Measurements from ENCODE around the gene SLIT3. TPM values are rescaled to one million over a fixed set of nuclear protein-coding genes. Genes with fewer than 3 reads are reported as not detected.

The SLIT3 gene
- total and polyA plus RNA-seq, 10 of the 15 experiments (the other 5 are each of a cell fraction or from before 2014, with no cell fraction given): 0.05 TPM; not detected in 9

DNA sequence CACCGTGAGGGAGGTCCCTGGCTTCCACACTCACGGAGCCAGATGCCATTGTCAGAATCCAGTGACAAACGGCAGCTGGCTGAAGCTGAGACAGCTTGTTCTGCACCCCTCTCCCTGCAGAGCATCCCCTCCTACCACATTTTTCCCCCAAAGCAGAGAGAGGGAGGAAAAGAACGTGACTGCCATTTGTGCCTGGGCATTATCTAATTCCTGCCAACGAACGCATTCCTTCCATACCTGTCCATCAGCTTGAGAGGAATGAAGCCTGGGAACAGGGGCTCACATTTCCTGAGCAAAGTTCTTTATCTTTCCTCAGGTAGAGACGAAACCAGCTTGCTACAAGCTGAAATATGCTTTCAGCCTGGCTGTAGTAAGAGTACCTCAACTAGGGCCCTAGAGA is 175.4 kb downstream of the SLIT3 start:
- CTCF ChIA-PET: no interaction called here
- WGBS (ENCODE audit: insufficient coverage, insufficient replicate concordance, low lambda C conversion rate, missing lambda C conversion rate): 54% methylated on average over 7 of the region's 7 CpGs
- H3K4me3 ChIP-seq: no peak overlapping the region
- H4K20me1 ChIP-seq (ENCODE audit: control insufficient read depth, insufficient read depth): no peaks in the 10 kb centered on the region
- H3K4me2 ChIP-seq (ENCODE audit: control insufficient read depth, insufficient read depth): no peak overlapping the region
- H3K9me3 ChIP-seq (replicated peaks; ENCODE audit: control insufficient read depth, insufficient read depth, low read length): no peaks in the 10 kb centered on the region
- H3K79me2 ChIP-seq (ENCODE audit: control insufficient read depth, insufficient read depth, low read length): no peaks in the 10 kb centered on the region
- TF ChIP-seq ETV6 (conservative IDR thresholded peaks at IDR 0.05 in 1 of 2, IDR thresholded peaks at IDR 0.05 in 1 of 2; ENCODE audit: borderline replicate concordance in 1 of 2, low read depth in 1 of 2): no peak
- TF ChIP-seq, protein P1, sequence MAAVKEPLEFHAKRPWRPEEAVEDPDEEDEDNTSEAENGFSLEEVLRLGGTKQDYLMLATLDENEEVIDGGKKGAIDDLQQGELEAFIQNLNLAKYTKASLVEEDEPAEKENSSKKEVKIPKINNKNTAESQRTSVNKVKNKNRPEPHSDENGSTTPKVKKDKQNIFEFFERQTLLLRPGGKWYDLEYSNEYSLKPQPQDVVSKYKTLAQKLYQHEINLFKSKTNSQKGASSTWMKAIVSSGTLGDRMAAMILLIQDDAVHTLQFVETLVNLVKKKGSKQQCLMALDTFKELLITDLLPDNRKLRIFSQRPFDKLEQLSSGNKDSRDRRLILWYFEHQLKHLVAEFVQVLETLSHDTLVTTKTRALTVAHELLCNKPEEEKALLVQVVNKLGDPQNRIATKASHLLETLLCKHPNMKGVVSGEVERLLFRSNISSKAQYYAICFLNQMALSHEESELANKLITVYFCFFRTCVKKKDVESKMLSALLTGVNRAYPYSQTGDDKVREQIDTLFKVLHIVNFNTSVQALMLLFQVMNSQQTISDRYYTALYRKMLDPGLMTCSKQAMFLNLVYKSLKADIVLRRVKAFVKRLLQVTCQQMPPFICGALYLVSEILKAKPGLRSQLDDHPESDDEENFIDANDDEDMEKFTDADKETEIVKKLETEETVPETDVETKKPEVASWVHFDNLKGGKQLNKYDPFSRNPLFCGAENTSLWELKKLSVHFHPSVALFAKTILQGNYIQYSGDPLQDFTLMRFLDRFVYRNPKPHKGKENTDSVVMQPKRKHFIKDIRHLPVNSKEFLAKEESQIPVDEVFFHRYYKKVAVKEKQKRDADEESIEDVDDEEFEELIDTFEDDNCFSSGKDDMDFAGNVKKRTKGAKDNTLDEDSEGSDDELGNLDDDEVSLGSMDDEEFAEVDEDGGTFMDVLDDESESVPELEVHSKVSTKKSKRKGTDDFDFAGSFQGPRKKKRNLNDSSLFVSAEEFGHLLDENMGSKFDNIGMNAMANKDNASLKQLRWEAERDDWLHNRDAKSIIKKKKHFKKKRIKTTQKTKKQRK (IDR thresholded peaks at IDR 0.05; ENCODE audit: low read depth, low read length): no peak
- TF ChIP-seq TCF3 (IDR thresholded peaks at IDR 0.05; ENCODE audit: borderline replicate concordance, insufficient read depth, low read depth, low read length): no peak
- TF ChIP-seq TARDBP (IDR thresholded peaks at IDR 0.05; ENCODE audit: borderline replicate concordance): no peak
- TF ChIP-seq CBFB (IDR thresholded peaks at IDR 0.05; ENCODE audit: low read depth): no peak
- TF ChIP-seq, protein P2, sequence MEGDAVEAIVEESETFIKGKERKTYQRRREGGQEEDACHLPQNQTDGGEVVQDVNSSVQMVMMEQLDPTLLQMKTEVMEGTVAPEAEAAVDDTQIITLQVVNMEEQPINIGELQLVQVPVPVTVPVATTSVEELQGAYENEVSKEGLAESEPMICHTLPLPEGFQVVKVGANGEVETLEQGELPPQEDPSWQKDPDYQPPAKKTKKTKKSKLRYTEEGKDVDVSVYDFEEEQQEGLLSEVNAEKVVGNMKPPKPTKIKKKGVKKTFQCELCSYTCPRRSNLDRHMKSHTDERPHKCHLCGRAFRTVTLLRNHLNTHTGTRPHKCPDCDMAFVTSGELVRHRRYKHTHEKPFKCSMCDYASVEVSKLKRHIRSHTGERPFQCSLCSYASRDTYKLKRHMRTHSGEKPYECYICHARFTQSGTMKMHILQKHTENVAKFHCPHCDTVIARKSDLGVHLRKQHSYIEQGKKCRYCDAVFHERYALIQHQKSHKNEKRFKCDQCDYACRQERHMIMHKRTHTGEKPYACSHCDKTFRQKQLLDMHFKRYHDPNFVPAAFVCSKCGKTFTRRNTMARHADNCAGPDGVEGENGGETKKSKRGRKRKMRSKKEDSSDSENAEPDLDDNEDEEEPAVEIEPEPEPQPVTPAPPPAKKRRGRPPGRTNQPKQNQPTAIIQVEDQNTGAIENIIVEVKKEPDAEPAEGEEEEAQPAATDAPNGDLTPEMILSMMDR (IDR thresholded peaks at IDR 0.05 in 2 of 3, conservative IDR thresholded peaks at IDR 0.05 in 1 of 3; ENCODE audit: control insufficient read depth in 2 of 3, extremely low read depth in 1 of 3, insufficient read depth in 1 of 3, low read depth in 3 of 3, low read length in 3 of 3): no peak
- TF ChIP-seq SMARCA5 (IDR thresholded peaks at IDR 0.05): no peak
- TF ChIP-seq HDAC6 (IDR thresholded peaks at IDR 0.05; ENCODE audit: unreplicated experiment): no peak
- ATAC-seq (no peak), DNase-seq (ENCODE audit: low read depth, low spot score) (no peak), FAIRE-seq (no peak)
- no peak overlapping the region for H3K27ac ChIP-seq (ENCODE audit: control insufficient read depth, insufficient read depth)
- H2AFZ ChIP-seq (ENCODE audit: control insufficient read depth, low read depth, low read length): no peak overlapping the region
- in situ Hi-C loops (cut with MboI): no loop called here
- SMC1A ChIA-PET (ENCODE audit: uncharacterized antibody, unreplicated experiment): no interaction called here
- H3K9ac ChIP-seq (ENCODE audit: control insufficient read depth, insufficient read depth, low read length): no peak overlapping the region
- RAD21 ChIA-PET (ENCODE audit: unreplicated experiment): no interaction called here
- H3K36me3 ChIP-seq (ENCODE audit: control insufficient read depth in 2 of 2, insufficient read depth in 2 of 2, low read length in 1 of 2): no peaks in the 10 kb centered on the region
- H3K27me3 ChIP-seq (replicated peaks in 1 of 2; ENCODE audit: control insufficient read depth in 2 of 2, insufficient read depth in 2 of 2, low read length in 1 of 2): peaks cover 0 to 6% of the 10 kb centered on the region in 2 experiments; a peak in 3 of 4 replicates
- no TSS peak for BruUV-seq (replicated peaks)
- intact Hi-C loops (cut with micrococcal nuclease; ENCODE audit: unreplicated experiment): no loop called here
- POLR2A ChIA-PET: no interaction called here
- no peaks in the 10 kb centered on the region for H3K4me1 ChIP-seq (ENCODE audit: control insufficient read depth, insufficient read depth, low read length)
